WTC11 (cell line): Measurements from ENCODE around the gene DMKN. TPM values are rescaled to one million over a fixed set of nuclear protein-coding genes. Genes with fewer than 3 reads are reported as not detected.

Source experiments
- ATAC-seq: fragments of 200-7000 bp; cut with Tn5 transposase; 2 replicates; pipeline ENCODE4 v1.10.0; 2021; ENCODE audit warnings: mild to moderate bottlenecking, moderate library complexity
- CTCF ChIA-PET: fragments of 300-600 bp; sonication (Branson Sonifier 250); formaldehyde crosslinking; loops from one replicate; lab custom pipeline; 2021; ENCODE audit warnings: antibody characterized with exemption; lab: Charles Lee
- POLR2A ChIA-PET: fragments of 350-600 bp; sonication (Branson Sonifier 250); formaldehyde crosslinking; loops from one replicate; lab custom pipeline; 2021; ENCODE audit warnings: antibody characterized with exemption; lab: Charles Lee
- DNase-seq: peaks from one replicate; pipeline ENCODE4 v3.0.0; 2021; ENCODE audit warnings: low spot score
- H3K27ac Mint-ChIP-seq: 2 replicates; pipeline ENCODE4 v1.8.0; 2021; ENCODE audit warnings: mixed read lengths
- H3K27me3 Mint-ChIP-seq: 2 replicates; pipeline ENCODE4 v1.8.0; 2021; ENCODE audit warnings: low read depth, mild to moderate bottlenecking, moderate library complexity, mixed read lengths
- H3K36me3 Mint-ChIP-seq: 2 replicates; pipeline ENCODE4 v1.8.0; 2021; ENCODE audit warnings: mixed read lengths
- H3K4me1 Mint-ChIP-seq: 2 replicates; pipeline ENCODE4 v1.8.0; 2022; ENCODE audit warnings: mixed read lengths
- H3K4me3 Mint-ChIP-seq: 2 replicates; pipeline ENCODE4 v1.8.0; 2021; ENCODE audit warnings: mild to moderate bottlenecking, moderate library complexity, mixed read lengths
- H3K9me3 Mint-ChIP-seq: 2 replicates; pipeline ENCODE4 v1.8.0; 2021; ENCODE audit warnings: mixed read lengths
- ATF1 ChIP-seq: sonication (generic); formaldehyde crosslinking; IDR thresholded peaks from 2 replicates; pipeline ENCODE4 v1.8.1; 2023; ENCODE audit warnings: mild to moderate bottlenecking, moderate library complexity, missing genetic modification reagents
- EMX1 ChIP-seq: fragments of 250-450 bp; sonication (Bioruptor Pico); IDR thresholded peaks from 2 replicates; pipeline ENCODE4 v1.8.0; 2021; ENCODE audit warnings: mild to moderate bottlenecking
- GABPB1 ChIP-seq: sonication (generic); formaldehyde crosslinking; IDR thresholded peaks from 2 replicates; pipeline ENCODE4 v1.8.1; 2023; ENCODE audit warnings: mild to moderate bottlenecking, missing genetic modification reagents
- GTF2I ChIP-seq: fragments of 250-450 bp; sonication (Bioruptor Pico); conservative IDR thresholded peaks from 2 replicates; pipeline ENCODE4 v1.4.0; 2021; ENCODE audit warnings: mild to moderate bottlenecking
- NR1H2 ChIP-seq: sonication (generic); formaldehyde crosslinking; IDR thresholded peaks from 2 replicates; pipeline ENCODE4 v1.9.0; 2021; ENCODE audit warnings: mild to moderate bottlenecking, moderate library complexity, missing genetic modification reagents
- NR3C1 ChIP-seq: sonication (generic); formaldehyde crosslinking; conservative IDR thresholded peaks from 2 replicates; pipeline ENCODE4 v1.8.1; 2023; ENCODE audit warnings: low read depth, mild to moderate bottlenecking, missing genetic modification reagents
- RORB ChIP-seq: fragments of 250-450 bp; sonication (Bioruptor Pico); IDR thresholded peaks from 2 replicates; pipeline ENCODE4 v1.9.0; 2021; ENCODE audit warnings: mild to moderate bottlenecking
- SP1 ChIP-seq: sonication (generic); formaldehyde crosslinking; conservative IDR thresholded peaks from 2 replicates; pipeline ENCODE4 v1.8.1; 2022; ENCODE audit warnings: missing genetic modification reagents
- TEAD1 ChIP-seq: sonication (generic); formaldehyde crosslinking; IDR thresholded peaks from 2 replicates; pipeline ENCODE4 v1.8.0; 2022; ENCODE audit warnings: mild to moderate bottlenecking, missing genetic modification reagents
- ZNF263 ChIP-seq: sonication (generic); formaldehyde crosslinking; IDR thresholded peaks from 2 replicates; pipeline ENCODE4 v1.8.1; 2022; ENCODE audit warnings: low read depth, mild to moderate bottlenecking, moderate library complexity, missing genetic modification reagents
- total RNA-seq: library from RNA; stranded (reverse); gene quantifications from 3 replicates; pipeline ENCODE4 v1.2.3, GENCODE V29; 2021
- TF ChIP-seq, protein P1 (sequence below): sonication (generic); formaldehyde crosslinking; IDR thresholded peaks from 2 replicates; pipeline ENCODE4 v1.8.1; 2022; ENCODE audit warnings: low read depth, mild to moderate bottlenecking, moderate library complexity, missing genetic modification reagents, borderline replicate concordance
- TF ChIP-seq, protein P2 (sequence below): sonication (generic); formaldehyde crosslinking; conservative IDR thresholded peaks from 2 replicates; pipeline ENCODE4 v1.8.1; 2022; ENCODE audit warnings: mild to moderate bottlenecking, missing genetic modification reagents
- TF ChIP-seq, protein P3 (sequence below): fragments of 250-450 bp; sonication (Bioruptor Pico); IDR thresholded peaks from 2 replicates; pipeline ENCODE4 v1.8.0; 2021; ENCODE audit warnings: mild to moderate bottlenecking
- TF ChIP-seq, protein P4 (sequence below): sonication (generic); formaldehyde crosslinking; IDR thresholded peaks from 2 replicates; pipeline ENCODE4 v1.8.1; 2023; ENCODE audit warnings: mild to moderate bottlenecking, missing genetic modification reagents
- TF ChIP-seq, protein P5 (sequence below): sonication (generic); formaldehyde crosslinking; IDR thresholded peaks from 2 replicates; pipeline ENCODE4 v1.8.1; 2023; ENCODE audit warnings: mild to moderate bottlenecking, missing genetic modification reagents, moderate library complexity
- TF ChIP-seq, protein P6 (sequence below): fragments of 200-600 bp; IDR thresholded peaks from 2 replicates; pipeline ENCODE4 v1.8.0; 2022; ENCODE audit warnings: antibody characterized with exemption
- TF ChIP-seq, protein P7 (sequence below): fragments of 250-450 bp; sonication (Bioruptor Pico); IDR thresholded peaks from 2 replicates; pipeline ENCODE4 v1.9.0; 2021; ENCODE audit warnings: mild to moderate bottlenecking

DMKN gene
- total RNA-seq, 1 experiment from 2014 or later, result 285 TPM

DNA sequence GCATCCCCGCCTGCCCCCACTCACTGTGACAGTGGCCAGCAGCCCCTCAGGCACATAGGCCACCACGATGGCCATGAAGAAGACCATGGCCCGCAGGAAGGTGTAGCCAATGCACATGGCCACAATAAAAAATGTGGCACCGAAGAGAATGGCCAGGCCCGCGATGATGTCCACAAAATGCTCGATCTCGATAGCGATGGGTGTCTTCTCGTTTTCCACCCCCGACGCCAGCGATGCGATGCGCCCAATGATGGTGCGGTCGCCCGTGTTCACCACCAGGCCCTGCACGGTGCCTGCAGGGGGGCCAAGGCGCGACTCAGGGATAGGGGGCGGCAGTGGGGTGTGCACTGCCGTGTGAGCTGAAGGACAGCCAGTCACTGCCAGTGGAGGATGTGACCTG lies 46.3 kb upstream of the DMKN start:
- peaks cover 12% of the 10 kb centered on the region for H3K4me1 Mint-ChIP-seq
- TF ChIP-seq, protein P1, sequence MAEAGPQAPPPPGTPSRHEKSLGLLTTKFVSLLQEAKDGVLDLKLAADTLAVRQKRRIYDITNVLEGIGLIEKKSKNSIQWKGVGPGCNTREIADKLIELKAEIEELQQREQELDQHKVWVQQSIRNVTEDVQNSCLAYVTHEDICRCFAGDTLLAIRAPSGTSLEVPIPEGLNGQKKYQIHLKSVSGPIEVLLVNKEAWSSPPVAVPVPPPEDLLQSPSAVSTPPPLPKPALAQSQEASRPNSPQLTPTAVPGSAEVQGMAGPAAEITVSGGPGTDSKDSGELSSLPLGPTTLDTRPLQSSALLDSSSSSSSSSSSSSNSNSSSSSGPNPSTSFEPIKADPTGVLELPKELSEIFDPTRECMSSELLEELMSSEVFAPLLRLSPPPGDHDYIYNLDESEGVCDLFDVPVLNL (CRISPR knock-in tag), result no peak
- TF ChIP-seq, protein P2, sequence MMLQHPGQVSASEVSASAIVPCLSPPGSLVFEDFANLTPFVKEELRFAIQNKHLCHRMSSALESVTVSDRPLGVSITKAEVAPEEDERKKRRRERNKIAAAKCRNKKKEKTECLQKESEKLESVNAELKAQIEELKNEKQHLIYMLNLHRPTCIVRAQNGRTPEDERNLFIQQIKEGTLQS (CRISPR knock-in tag), result no peak
- TF ChIP-seq, protein P3, sequence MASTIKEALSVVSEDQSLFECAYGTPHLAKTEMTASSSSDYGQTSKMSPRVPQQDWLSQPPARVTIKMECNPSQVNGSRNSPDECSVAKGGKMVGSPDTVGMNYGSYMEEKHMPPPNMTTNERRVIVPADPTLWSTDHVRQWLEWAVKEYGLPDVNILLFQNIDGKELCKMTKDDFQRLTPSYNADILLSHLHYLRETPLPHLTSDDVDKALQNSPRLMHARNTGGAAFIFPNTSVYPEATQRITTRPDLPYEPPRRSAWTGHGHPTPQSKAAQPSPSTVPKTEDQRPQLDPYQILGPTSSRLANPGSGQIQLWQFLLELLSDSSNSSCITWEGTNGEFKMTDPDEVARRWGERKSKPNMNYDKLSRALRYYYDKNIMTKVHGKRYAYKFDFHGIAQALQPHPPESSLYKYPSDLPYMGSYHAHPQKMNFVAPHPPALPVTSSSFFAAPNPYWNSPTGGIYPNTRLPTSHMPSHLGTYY (CRISPR knock-in tag), result no peak
- TF ChIP-seq, protein P4, sequence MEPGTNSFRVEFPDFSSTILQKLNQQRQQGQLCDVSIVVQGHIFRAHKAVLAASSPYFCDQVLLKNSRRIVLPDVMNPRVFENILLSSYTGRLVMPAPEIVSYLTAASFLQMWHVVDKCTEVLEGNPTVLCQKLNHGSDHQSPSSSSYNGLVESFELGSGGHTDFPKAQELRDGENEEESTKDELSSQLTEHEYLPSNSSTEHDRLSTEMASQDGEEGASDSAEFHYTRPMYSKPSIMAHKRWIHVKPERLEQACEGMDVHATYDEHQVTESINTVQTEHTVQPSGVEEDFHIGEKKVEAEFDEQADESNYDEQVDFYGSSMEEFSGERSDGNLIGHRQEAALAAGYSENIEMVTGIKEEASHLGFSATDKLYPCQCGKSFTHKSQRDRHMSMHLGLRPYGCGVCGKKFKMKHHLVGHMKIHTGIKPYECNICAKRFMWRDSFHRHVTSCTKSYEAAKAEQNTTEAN (CRISPR knock-in tag), result no peak
- no peak for TF ChIP-seq NR1H2
- TF ChIP-seq, all 79 proteins: peak for 0
- POLR2A ChIA-PET, result no interaction called here
- CTCF ChIA-PET, result interaction anchor here (0.5 kb wide), 1 partner anchor 41 kb away, joined by 3 read pairs; no protein-coding TSS in a partner anchor
- Mint-ChIP-seq H3K27me3 (peaks cover 56% of the 10 kb centered on the region), H3K27ac (no peak overlapping the region), H3K9me3 (no peaks in the 10 kb centered on the region), H3K36me3 (no peaks in the 10 kb centered on the region), H3K4me3 (no peak overlapping the region)
- no peak for ATAC-seq
- DNase-seq, result no peak

DNA sequence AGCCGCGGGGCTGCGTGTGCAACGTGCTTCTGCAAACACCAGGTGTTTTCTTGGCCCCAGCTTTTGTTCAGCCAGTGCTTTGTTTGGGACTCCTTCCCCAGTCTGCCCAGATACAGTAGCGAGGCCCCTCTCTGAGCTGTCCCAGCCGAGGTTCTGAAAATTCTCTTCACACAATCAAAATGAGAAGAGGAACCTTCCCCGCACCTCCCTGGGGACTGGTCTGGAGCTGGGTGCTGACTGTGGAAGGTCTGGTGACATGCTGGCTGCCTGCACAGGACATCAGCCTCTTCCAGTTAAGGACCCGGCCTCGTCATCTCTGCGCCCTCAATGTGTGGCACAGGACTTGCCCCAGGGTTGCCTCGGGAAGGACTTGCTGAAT lies 45.8 kb upstream of the DMKN start:
- ChIA-PET CTCF (interaction anchor here (0.5 kb wide), 1 partner anchor 42 kb away, joined by 3 read pairs; no protein-coding TSS in a partner anchor), POLR2A (interaction anchor here (1.7 kb wide), 1 partner anchor 11 kb away, joined by 3 read pairs; no protein-coding TSS in a partner anchor)
- Mint-ChIP-seq H3K27ac (no peak overlapping the region), H3K36me3 (no peaks in the 10 kb centered on the region), H3K4me3 (peak overlapping the region; percentile 51), H3K27me3 (peaks cover 56% of the 10 kb centered on the region), H3K4me1 (peaks cover 12% of the 10 kb centered on the region), H3K9me3 (no peaks in the 10 kb centered on the region)
- ATAC-seq (no peak), DNase-seq (no peak)
- TF ChIP-seq, protein P3 (CRISPR knock-in tag), result no peak
- TF ChIP-seq, protein P5, sequence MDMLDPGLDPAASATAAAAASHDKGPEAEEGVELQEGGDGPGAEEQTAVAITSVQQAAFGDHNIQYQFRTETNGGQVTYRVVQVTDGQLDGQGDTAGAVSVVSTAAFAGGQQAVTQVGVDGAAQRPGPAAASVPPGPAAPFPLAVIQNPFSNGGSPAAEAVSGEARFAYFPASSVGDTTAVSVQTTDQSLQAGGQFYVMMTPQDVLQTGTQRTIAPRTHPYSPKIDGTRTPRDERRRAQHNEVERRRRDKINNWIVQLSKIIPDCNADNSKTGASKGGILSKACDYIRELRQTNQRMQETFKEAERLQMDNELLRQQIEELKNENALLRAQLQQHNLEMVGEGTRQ (CRISPR knock-in tag), result no peak
- TF ChIP-seq TEAD1 (no peak), ZNF263 (CRISPR knock-in tag) (no peak), EMX1 (CRISPR knock-in tag) (no peak), RORB (CRISPR knock-in tag) (no peak), SP1 (CRISPR knock-in tag) (no peak), GTF2I (no peak), GABPB1 (CRISPR knock-in tag) (no peak), ATF1 (CRISPR knock-in tag) (no peak), NR3C1 (CRISPR knock-in tag) (no peak)
- TF ChIP-seq, protein P6, sequence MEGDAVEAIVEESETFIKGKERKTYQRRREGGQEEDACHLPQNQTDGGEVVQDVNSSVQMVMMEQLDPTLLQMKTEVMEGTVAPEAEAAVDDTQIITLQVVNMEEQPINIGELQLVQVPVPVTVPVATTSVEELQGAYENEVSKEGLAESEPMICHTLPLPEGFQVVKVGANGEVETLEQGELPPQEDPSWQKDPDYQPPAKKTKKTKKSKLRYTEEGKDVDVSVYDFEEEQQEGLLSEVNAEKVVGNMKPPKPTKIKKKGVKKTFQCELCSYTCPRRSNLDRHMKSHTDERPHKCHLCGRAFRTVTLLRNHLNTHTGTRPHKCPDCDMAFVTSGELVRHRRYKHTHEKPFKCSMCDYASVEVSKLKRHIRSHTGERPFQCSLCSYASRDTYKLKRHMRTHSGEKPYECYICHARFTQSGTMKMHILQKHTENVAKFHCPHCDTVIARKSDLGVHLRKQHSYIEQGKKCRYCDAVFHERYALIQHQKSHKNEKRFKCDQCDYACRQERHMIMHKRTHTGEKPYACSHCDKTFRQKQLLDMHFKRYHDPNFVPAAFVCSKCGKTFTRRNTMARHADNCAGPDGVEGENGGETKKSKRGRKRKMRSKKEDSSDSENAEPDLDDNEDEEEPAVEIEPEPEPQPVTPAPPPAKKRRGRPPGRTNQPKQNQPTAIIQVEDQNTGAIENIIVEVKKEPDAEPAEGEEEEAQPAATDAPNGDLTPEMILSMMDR, result no peak
- TF ChIP-seq, protein P7, sequence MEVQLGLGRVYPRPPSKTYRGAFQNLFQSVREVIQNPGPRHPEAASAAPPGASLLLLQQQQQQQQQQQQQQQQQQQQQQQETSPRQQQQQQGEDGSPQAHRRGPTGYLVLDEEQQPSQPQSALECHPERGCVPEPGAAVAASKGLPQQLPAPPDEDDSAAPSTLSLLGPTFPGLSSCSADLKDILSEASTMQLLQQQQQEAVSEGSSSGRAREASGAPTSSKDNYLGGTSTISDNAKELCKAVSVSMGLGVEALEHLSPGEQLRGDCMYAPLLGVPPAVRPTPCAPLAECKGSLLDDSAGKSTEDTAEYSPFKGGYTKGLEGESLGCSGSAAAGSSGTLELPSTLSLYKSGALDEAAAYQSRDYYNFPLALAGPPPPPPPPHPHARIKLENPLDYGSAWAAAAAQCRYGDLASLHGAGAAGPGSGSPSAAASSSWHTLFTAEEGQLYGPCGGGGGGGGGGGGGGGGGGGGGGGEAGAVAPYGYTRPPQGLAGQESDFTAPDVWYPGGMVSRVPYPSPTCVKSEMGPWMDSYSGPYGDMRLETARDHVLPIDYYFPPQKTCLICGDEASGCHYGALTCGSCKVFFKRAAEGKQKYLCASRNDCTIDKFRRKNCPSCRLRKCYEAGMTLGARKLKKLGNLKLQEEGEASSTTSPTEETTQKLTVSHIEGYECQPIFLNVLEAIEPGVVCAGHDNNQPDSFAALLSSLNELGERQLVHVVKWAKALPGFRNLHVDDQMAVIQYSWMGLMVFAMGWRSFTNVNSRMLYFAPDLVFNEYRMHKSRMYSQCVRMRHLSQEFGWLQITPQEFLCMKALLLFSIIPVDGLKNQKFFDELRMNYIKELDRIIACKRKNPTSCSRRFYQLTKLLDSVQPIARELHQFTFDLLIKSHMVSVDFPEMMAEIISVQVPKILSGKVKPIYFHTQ, result no peak
- TF ChIP-seq, protein P4 (CRISPR knock-in tag), result no peak
- TF ChIP-seq, protein P2 (CRISPR knock-in tag), result no peak
